Peyer's patch (tissue), 4 donors: ENCODE measurements around the gene PRSS12.

Experiments used
- CTCF ChIP-seq, 6 experiments: fragments of 450-650 bp in 4 of 6; fragments of 200-600 bp in 2 of 6; sonication (generic) in 1 of 6; IDR thresholded peaks; one replicate each; pipeline ENCODE4 v1.5.1; 2017 to 2019; ENCODE audit warnings: antibody characterized with exemption in 6 of 6, mild to moderate bottlenecking in 3 of 6, moderate library complexity in 1 of 6
- POLR2A ChIP-seq, 2 donors: fragments of 450-650 bp; IDR thresholded peaks; one replicate each; pipeline ENCODE4 v1.5.1; 2017; ENCODE audit warnings: antibody characterized with exemption in 2 of 2, mild to moderate bottlenecking in 2 of 2, moderate library complexity in 2 of 2

GRCh38 chr4:118397623-118397979, 44.8 kb upstream of the PRSS12 start:
- TF ChIP-seq CTCF (IDR thresholded peaks at IDR 0.05) (no peak), POLR2A (IDR thresholded peaks at IDR 0.05) (no peak)
